OCI-M1 (cell line): ENCODE measurements around the gene NKAIN2.

Experiments used
- DNase-seq: peaks from one replicate; lab custom pipeline; 2025; lab: John Stamatoyannopoulos, UW

NKAIN2 gene

GRCh38 chr6:124825564-124825963 lies 1021.9 kb downstream of the NKAIN2 start:
- peak; percentile 47 for DNase-seq

GRCh38 chr6:124829822-124830221 lies 1026.2 kb downstream of the NKAIN2 start:
- no peak for DNase-seq

- DNase-seq = no peak
These were observed 1026.8 kb downstream of the NKAIN2 start for GRCh38 chr6:124830506-124830905.

GRCh38 chr6:124854338-124854922 lies 1050.8 kb downstream of the NKAIN2 start:
- peak; percentile 43 for DNase-seq

GRCh38 chr6:124857746-124858145 lies 1054.1 kb downstream of the NKAIN2 start:
- DNase-seq = no peak

GRCh38 chr6:124858564-124858963 lies 1054.9 kb downstream of the NKAIN2 start:
- peak; percentile 30 for DNase-seq

GRCh38 chr6:124859366-124859765 lies 1055.7 kb downstream of the NKAIN2 start:
- DNase-seq = no peak

- peak; percentile 24 for DNase-seq
These were observed 1062.4 kb downstream of the NKAIN2 start for GRCh38 chr6:124866040-124866439.

GRCh38 chr6:124867121-124867520 lies 1063.5 kb downstream of the NKAIN2 start:
- DNase-seq = no peak

- no peak for DNase-seq
These were observed 1064.8 kb downstream of the NKAIN2 start for GRCh38 chr6:124868481-124868880.

GRCh38 chr6:124869416-124869815 lies 1065.8 kb downstream of the NKAIN2 start:
- no peak for DNase-seq

- peak; percentile 54 for DNase-seq
These were observed 1067.2 kb downstream of the NKAIN2 start for GRCh38 chr6:124870611-124871459.

- DNase-seq = no peak
These were observed 1068.8 kb downstream of the NKAIN2 start for GRCh38 chr6:124872361-124873065.

GRCh38 chr6:124873066-124873410 lies 1069.4 kb downstream of the NKAIN2 start:
- DNase-seq = no peak
